GM18499 (cell line): Measurements from ENCODE around the gene RAX.

Experiments
- ATAC-seq: cut with Tn5 transposase; IDR thresholded peaks from one replicate; pipeline ENCODE4 v1.9.1; 2021; ENCODE audit warnings: moderate number of reproducible peaks; ENCODE audit not compliant: insufficient read depth, unreplicated experiment

RAX gene

GRCh38 chr18:59272891-59273758 lies at the start of gene RAX:
Gene RAX (minus strand): TSS chr18:59273454. CDS start chr18:59273206, 248 bp downstream.
- ATAC-seq: no peak

GRCh38 chr18:59318460-59319050 lies 45.3 kb upstream of the RAX start, which contains the start of gene CPLX4:
Gene CPLX4 (minus strand): TSS chr18:59318649. CDS start chr18:59318462, 187 bp downstream.
- ATAC-seq: no peak

GRCh38 chr18:59311631-59312030 lies 38.4 kb upstream of the RAX start:
- no peak for ATAC-seq

GRCh38 chr18:59308938-59309260 lies 35.6 kb upstream of the RAX start:
- ATAC-seq: no peak

- no peak for ATAC-seq
Observed at GRCh38 chr18:59308248-59308937, 35.1 kb upstream of the RAX start.

- ATAC-seq: no peak
Observed at GRCh38 chr18:59306640-59307039, 33.4 kb upstream of the RAX start.

GRCh38 chr18:59305295-59305694 lies 32.0 kb upstream of the RAX start:
- ATAC-seq: no peak

- no peak for ATAC-seq
Observed at GRCh38 chr18:59303656-59304195, 30.5 kb upstream of the RAX start.

GRCh38 chr18:59303006-59303405 lies 29.8 kb upstream of the RAX start:
- ATAC-seq: no peak

GRCh38 chr18:59301929-59302328 lies 28.7 kb upstream of the RAX start:
- no peak for ATAC-seq

- no peak for ATAC-seq
Observed at GRCh38 chr18:59300676-59301285, 27.5 kb upstream of the RAX start.

- no peak for ATAC-seq
Observed at GRCh38 chr18:59298871-59299270, 25.6 kb upstream of the RAX start.

- ATAC-seq: no peak
Observed at GRCh38 chr18:59293317-59293716, 20.1 kb upstream of the RAX start.

GRCh38 chr18:59286341-59286740 lies 13.1 kb upstream of the RAX start:
- ATAC-seq: no peak

- no peak for ATAC-seq
Observed at GRCh38 chr18:59282341-59282740, 9.1 kb upstream of the RAX start.

- ATAC-seq: no peak
Observed at GRCh38 chr18:59279722-59280121, 6.5 kb upstream of the RAX start.

- no peak for ATAC-seq
Observed at GRCh38 chr18:59279193-59279592, 5.9 kb upstream of the RAX start.

GRCh38 chr18:59278793-59279192 lies 5.5 kb upstream of the RAX start:
- ATAC-seq: no peak

- no peak for ATAC-seq
Observed at GRCh38 chr18:59276047-59276446, 2.8 kb upstream of the RAX start.

GRCh38 chr18:59275406-59275949 lies 2.2 kb upstream of the RAX start:
- no peak for ATAC-seq
